ENCODE measurements around the gene FIGN.

FIGN gene, protein sequence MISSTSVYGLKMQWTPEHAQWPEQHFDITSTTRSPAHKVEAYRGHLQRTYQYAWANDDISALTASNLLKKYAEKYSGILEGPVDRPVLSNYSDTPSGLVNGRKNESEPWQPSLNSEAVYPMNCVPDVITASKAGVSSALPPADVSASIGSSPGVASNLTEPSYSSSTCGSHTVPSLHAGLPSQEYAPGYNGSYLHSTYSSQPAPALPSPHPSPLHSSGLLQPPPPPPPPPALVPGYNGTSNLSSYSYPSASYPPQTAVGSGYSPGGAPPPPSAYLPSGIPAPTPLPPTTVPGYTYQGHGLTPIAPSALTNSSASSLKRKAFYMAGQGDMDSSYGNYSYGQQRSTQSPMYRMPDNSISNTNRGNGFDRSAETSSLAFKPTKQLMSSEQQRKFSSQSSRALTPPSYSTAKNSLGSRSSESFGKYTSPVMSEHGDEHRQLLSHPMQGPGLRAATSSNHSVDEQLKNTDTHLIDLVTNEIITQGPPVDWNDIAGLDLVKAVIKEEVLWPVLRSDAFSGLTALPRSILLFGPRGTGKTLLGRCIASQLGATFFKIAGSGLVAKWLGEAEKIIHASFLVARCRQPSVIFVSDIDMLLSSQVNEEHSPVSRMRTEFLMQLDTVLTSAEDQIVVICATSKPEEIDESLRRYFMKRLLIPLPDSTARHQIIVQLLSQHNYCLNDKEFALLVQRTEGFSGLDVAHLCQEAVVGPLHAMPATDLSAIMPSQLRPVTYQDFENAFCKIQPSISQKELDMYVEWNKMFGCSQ

DNA sequence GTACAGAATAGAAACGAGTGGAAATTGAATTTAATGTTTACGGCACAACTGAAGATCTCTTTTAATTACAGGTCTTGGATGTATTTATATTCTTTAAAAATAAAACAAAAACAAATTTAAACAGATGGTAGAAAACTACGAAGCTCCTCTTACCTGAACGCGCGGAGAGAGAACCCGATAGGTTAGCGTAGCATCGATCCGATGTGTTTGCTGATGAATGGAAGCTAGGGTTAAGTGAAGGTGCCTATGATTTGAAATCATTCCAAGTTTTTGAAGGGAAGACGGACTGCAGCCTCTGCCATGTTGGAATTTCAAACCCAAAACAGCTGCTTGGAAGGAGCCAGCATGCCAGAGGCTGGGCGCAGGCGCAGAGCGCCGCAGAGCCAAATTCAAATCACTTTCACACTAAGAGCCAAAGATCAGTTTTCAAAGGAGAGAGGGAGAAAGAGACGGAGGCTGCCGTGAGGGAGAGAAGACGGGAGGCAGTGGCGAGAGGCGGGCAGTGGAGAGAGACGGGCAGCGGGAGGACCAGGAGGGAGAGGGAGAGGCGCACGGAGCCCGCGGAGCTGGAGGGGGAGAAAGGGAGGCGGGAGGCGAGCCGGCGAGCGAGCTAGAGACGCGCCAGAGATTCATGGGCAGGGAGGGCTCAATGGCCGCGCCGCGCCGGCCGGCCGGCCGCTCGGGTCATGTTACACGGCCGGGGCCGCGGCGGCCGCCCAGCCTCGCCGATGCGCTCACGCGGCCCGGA lies at the start of gene FIGN:
TSS of gene FIGN (minus strand) at position 324 of the 748 bp plus-strand sequence. CDS start 1,081 bp downstream, outside the sequence.
- Histone ChIP-seq H3K4me3 (ENCODE audit: low read depth in 1 of 2, low read length in 2 of 2) (peak within 1 kb of the TSS; percentile 80 to 89), H3K27ac (ENCODE audit: low read length) (peak within 1 kb of the TSS; percentile 76), H3K4me1 (ENCODE audit: control insufficient read depth in 1 of 2, insufficient read depth in 2 of 2, low read length in 2 of 2) (peaks cover 0 to 9% of the 10 kb centered on the region in 2 donors), H3K36me3 (ENCODE audit: control insufficient read depth in 1 of 2, insufficient read depth in 2 of 2, low read length in 2 of 2) (no peaks in the 10 kb centered on the region), H3K27me3 (ENCODE audit: low read depth, low read length) (no peaks in the 10 kb centered on the region), H3K9me3 (ENCODE audit: control insufficient read depth in 1 of 2, low read length in 2 of 2) (no peaks in the 10 kb centered on the region)

DNA sequence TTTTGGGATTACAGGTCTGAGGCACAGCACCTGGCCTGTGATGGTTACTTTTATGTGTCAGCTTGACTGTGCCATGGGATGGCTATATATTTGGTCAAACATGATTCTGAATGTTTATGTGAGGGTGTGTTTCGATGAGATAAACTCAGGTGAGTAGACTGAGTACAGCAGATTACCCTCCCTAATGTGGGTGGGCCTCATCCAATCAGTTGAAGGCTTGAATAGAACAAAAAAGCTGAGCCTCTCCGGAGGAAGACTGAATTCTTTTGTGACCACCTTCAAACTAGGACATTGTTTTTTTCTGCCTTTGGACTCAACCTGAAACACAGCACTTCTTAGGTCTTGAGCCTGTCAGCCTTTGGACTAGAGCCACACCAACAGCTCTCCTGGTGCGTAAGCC lies 49.4 kb upstream of the FIGN start:
- Histone ChIP-seq H3K9me3 (ENCODE audit: control insufficient read depth in 1 of 2, low read length in 2 of 2) (no peaks in the 10 kb centered on the region), H3K4me1 (ENCODE audit: control insufficient read depth in 1 of 2, insufficient read depth in 2 of 2, low read length in 2 of 2) (no peaks in the 10 kb centered on the region), H3K36me3 (ENCODE audit: control insufficient read depth in 1 of 2, insufficient read depth in 2 of 2, low read length in 2 of 2) (no peaks in the 10 kb centered on the region), H3K4me3 (ENCODE audit: low read depth in 1 of 2, low read length in 2 of 2) (no peak overlapping the region), H3K27me3 (ENCODE audit: low read depth, low read length) (no peaks in the 10 kb centered on the region), H3K27ac (ENCODE audit: low read length) (no peak overlapping the region)

DNA sequence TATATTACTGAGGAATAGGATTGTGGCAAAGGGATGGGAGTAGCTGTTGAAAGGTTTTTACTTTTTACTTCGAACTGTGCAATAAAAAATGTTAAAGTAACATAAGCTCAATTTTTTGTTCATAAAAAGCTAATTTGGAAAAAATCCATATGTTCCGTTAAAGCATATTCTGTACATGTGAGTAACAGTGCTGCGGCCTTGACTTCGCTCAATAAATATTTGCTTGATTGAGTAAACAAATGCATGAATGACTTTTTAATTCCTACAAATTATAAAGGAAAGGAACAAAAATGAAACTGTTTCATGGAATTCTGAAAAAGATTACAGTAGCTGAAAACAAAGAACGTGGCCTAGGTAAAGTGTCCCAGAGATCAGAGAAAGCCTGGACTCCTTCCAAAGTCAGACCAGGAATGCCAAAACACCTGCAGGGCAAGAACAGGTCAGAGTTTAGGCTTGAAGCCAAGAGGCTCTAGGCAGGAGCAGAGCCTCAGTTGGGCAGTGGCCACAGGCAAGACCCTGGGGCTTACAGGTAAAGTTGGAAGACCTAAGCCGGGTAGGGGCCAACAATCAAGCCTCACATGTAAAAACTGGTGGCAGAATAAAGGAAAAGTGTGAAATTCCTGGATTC lies 44.3 kb upstream of the FIGN start:
- H3K9me3 ChIP-seq (ENCODE audit: control insufficient read depth in 1 of 2, low read length in 2 of 2): no peaks in the 10 kb centered on the region
- no peaks in the 10 kb centered on the region for H3K36me3 ChIP-seq (ENCODE audit: control insufficient read depth in 1 of 2, insufficient read depth in 2 of 2, low read length in 2 of 2)
- no peaks in the 10 kb centered on the region for H3K4me1 ChIP-seq (ENCODE audit: control insufficient read depth in 1 of 2, insufficient read depth in 2 of 2, low read length in 2 of 2)
- no peak overlapping the region for H3K4me3 ChIP-seq (ENCODE audit: low read depth in 1 of 2, low read length in 2 of 2)
- H3K27me3 ChIP-seq (ENCODE audit: low read depth, low read length): no peaks in the 10 kb centered on the region
- H3K27ac ChIP-seq (ENCODE audit: low read length): no peak overlapping the region

DNA sequence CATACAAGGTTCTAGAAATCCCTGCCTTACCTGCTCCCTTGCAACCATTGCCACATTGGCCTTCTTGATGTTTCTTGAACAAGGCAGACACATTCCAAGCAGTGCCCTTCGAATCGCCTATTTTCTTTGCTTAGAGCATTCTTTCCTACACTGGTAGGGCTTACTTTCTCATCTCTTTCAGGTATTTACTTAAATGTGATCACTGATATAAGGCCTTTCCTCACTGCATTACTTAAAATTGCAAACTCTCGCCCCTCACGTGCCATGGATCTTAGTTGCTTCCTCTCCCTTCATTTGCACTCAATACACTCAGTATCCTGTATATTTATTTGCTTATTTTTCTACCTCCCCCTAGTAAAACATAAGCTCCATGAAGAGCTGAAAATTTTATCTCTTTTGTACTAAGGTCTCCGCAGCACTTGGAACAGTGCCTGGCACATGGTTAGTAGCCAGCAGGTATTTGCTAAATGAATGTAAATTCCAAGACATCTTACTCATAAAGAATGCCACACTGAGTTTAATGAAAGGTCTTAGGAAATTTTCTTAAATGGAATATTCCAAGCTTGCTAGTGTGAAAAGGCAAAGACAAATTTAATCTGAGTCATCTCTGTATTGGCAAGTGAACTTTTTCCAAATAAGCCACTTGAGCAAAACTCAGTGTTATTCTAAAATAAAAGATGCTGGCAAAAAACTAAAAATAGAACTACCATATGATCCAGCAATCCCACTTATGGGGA lies 42.4 kb upstream of the FIGN start:
- H3K36me3 ChIP-seq (ENCODE audit: control insufficient read depth in 1 of 2, insufficient read depth in 2 of 2, low read length in 2 of 2): no peaks in the 10 kb centered on the region
- H3K9me3 ChIP-seq (ENCODE audit: control insufficient read depth in 1 of 2, low read length in 2 of 2): no peaks in the 10 kb centered on the region
- no peaks in the 10 kb centered on the region for H3K4me1 ChIP-seq (ENCODE audit: control insufficient read depth in 1 of 2, insufficient read depth in 2 of 2, low read length in 2 of 2)
- H3K4me3 ChIP-seq (ENCODE audit: low read depth in 1 of 2, low read length in 2 of 2): no peak overlapping the region
- H3K27ac ChIP-seq (ENCODE audit: low read length): no peak overlapping the region
- H3K27me3 ChIP-seq (ENCODE audit: low read depth, low read length): no peaks in the 10 kb centered on the region

DNA sequence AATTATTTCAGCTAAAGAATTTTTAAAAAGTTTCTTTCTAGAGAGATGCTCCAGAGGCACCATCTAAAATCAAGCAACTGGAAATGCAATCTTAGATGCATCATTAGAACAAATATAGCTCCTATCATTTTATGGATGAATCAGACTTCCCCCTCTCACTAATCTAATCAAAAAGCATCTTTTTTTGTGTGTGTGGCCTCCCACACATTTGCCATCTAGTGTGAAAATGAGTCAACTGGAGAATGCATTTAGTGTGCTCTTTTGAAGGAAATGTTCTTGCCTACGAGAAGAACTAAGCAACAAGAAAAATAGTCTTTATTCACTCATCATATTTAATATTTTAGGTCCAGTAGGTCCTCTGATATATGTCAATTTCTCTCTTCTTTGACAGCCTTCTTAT lies 39.5 kb upstream of the FIGN start:
- Histone ChIP-seq H3K36me3 (ENCODE audit: control insufficient read depth in 1 of 2, insufficient read depth in 2 of 2, low read length in 2 of 2) (no peaks in the 10 kb centered on the region), H3K27me3 (ENCODE audit: low read depth, low read length) (no peaks in the 10 kb centered on the region), H3K9me3 (ENCODE audit: control insufficient read depth in 1 of 2, low read length in 2 of 2) (no peaks in the 10 kb centered on the region), H3K4me1 (ENCODE audit: control insufficient read depth in 1 of 2, insufficient read depth in 2 of 2, low read length in 2 of 2) (no peaks in the 10 kb centered on the region), H3K4me3 (ENCODE audit: low read depth in 1 of 2, low read length in 2 of 2) (no peak overlapping the region), H3K27ac (ENCODE audit: low read length) (no peak overlapping the region)

DNA sequence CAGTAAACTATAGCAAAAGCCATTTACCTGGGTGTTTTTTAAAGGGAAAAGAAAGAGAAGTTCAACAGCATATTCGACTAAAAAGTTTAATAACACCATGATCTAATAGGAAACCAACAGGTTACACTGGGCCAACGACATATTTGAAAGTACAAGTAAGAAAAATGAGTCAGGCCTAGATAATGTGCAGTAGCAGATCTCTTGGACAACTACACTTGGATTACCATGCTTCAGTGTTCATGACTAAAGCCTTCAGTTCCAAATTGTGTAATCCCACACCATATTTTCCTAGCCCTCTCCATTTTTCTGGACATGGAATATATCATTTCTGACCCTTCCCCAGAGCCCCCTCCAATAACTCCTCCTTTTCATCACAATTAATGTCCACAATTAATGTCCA lies 39.1 kb upstream of the FIGN start:
- Histone ChIP-seq H3K9me3 (ENCODE audit: control insufficient read depth in 1 of 2, low read length in 2 of 2) (no peaks in the 10 kb centered on the region), H3K27me3 (ENCODE audit: low read depth, low read length) (no peaks in the 10 kb centered on the region), H3K36me3 (ENCODE audit: control insufficient read depth in 1 of 2, insufficient read depth in 2 of 2, low read length in 2 of 2) (no peaks in the 10 kb centered on the region), H3K27ac (ENCODE audit: low read length) (no peak overlapping the region), H3K4me3 (ENCODE audit: low read depth in 1 of 2, low read length in 2 of 2) (no peak overlapping the region), H3K4me1 (ENCODE audit: control insufficient read depth in 1 of 2, insufficient read depth in 2 of 2, low read length in 2 of 2) (no peaks in the 10 kb centered on the region)

DNA sequence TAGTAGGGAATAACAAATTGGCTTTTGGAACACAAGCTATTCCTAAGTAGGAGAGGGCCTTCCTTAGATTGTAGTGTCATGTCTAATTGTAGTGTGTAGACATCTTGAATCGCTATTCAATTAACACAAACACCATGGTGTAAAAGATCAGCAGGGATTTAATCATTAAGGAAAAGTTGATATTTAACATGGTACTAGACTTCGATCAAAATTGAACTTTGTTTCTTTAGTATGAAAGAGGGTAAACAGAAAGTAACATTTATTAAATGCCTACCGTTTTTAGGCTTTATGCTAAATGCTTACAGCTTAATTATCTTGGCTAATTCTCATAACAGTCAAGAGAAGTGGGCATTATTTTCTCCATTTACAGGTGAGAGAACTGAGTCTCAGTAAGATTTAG lies 37.5 kb upstream of the FIGN start:
- Histone ChIP-seq H3K36me3 (ENCODE audit: control insufficient read depth in 1 of 2, insufficient read depth in 2 of 2, low read length in 2 of 2) (no peaks in the 10 kb centered on the region), H3K9me3 (ENCODE audit: control insufficient read depth in 1 of 2, low read length in 2 of 2) (no peaks in the 10 kb centered on the region), H3K4me3 (ENCODE audit: low read depth in 1 of 2, low read length in 2 of 2) (no peak overlapping the region), H3K27ac (ENCODE audit: low read length) (no peak overlapping the region), H3K4me1 (ENCODE audit: control insufficient read depth in 1 of 2, insufficient read depth in 2 of 2, low read length in 2 of 2) (no peaks in the 10 kb centered on the region), H3K27me3 (ENCODE audit: low read depth, low read length) (no peaks in the 10 kb centered on the region)

DNA sequence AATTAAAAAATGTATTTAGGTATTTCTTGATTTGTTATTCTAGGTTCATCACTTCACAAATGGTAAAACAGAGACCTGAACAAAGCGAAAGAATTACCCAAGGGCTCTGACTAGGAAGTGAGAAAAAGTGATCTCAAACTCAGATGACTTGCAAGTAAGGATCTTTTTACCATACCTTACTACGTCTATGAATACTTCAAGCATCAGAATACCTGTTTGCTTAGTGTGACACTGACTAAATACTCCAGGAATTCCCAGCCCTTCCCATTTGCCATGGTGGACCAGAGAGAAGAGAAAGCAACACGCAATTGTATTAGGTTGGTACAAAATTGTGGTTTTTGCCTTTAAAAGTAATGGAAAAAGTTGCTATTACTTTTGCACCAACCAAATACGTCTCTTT lies 35.8 kb upstream of the FIGN start:
- H3K9me3 ChIP-seq (ENCODE audit: control insufficient read depth in 1 of 2, low read length in 2 of 2): no peaks in the 10 kb centered on the region
- H3K27ac ChIP-seq (ENCODE audit: low read length): no peak overlapping the region
- H3K4me3 ChIP-seq (ENCODE audit: low read depth in 1 of 2, low read length in 2 of 2): no peak overlapping the region
- H3K27me3 ChIP-seq (ENCODE audit: low read depth, low read length): no peaks in the 10 kb centered on the region
- H3K4me1 ChIP-seq (ENCODE audit: control insufficient read depth in 1 of 2, insufficient read depth in 2 of 2, low read length in 2 of 2): no peaks in the 10 kb centered on the region
- no peaks in the 10 kb centered on the region for H3K36me3 ChIP-seq (ENCODE audit: control insufficient read depth in 1 of 2, insufficient read depth in 2 of 2, low read length in 2 of 2)

DNA sequence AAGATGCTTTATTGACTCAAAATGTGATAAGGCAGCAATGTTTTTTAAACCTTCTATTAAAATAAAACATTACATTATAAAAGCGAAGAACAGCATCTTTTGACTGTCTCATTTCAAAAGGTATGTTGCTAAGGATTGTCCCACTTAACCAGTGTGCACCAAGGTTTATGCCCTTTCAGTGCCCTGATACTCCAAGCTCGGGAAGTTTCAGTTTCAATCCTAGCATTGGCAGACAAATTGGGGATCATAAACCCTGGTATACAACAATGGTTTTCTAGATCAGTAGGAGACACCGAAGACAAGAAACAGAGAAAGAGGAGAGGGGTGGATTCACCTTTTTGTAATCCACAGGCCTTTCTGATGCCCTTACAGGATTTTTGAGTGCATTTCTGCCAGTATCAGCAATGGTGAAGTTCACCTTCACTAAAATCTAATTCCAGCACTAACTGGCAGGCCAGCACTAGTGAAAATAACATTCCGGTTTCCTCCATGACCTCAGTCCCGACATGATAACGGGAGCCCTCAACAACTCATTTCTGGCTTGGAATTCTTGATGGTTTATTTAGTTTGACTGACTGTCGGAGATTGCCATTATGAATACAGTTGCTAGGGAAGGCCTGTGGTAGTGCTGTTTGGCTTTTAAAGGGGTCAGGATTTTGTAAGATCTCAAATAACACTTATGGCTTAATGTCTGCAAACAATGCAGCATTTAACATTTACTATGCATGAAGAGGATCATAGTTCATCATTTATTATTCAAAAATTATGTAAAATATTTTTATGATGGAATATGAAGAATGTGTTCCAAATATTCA lies 33.3 kb upstream of the FIGN start:
- Histone ChIP-seq H3K27ac (ENCODE audit: low read length) (no peak overlapping the region), H3K36me3 (ENCODE audit: control insufficient read depth in 1 of 2, insufficient read depth in 2 of 2, low read length in 2 of 2) (no peaks in the 10 kb centered on the region), H3K4me3 (ENCODE audit: low read depth in 1 of 2, low read length in 2 of 2) (no peak overlapping the region), H3K9me3 (ENCODE audit: control insufficient read depth in 1 of 2, low read length in 2 of 2) (no peaks in the 10 kb centered on the region), H3K4me1 (ENCODE audit: control insufficient read depth in 1 of 2, insufficient read depth in 2 of 2, low read length in 2 of 2) (no peaks in the 10 kb centered on the region), H3K27me3 (ENCODE audit: low read depth, low read length) (no peaks in the 10 kb centered on the region)

DNA sequence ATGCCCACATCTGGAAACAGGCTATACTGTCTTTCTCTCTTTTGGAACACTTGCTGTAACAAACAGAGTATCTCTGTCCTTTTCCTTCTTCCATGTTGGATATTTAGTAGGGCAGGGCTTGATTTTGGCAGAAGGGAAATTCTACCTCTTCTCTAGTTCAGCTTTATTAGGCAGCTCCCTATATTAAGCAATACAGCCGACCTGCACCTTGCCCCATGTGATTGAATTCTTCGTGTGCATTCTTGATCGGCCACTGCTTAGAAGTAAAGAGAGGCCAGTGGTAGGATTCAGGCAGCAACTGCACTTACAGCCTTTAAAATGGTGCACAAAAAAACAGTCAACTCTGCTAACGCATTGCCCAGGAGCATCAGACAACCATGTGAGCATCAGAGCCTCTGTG lies 31.3 kb upstream of the FIGN start:
- Histone ChIP-seq H3K27me3 (ENCODE audit: low read depth, low read length) (no peaks in the 10 kb centered on the region), H3K36me3 (ENCODE audit: control insufficient read depth in 1 of 2, insufficient read depth in 2 of 2, low read length in 2 of 2) (no peaks in the 10 kb centered on the region), H3K27ac (ENCODE audit: low read length) (no peak overlapping the region), H3K9me3 (ENCODE audit: control insufficient read depth in 1 of 2, low read length in 2 of 2) (no peaks in the 10 kb centered on the region), H3K4me3 (ENCODE audit: low read depth in 1 of 2, low read length in 2 of 2) (no peak overlapping the region), H3K4me1 (ENCODE audit: control insufficient read depth in 1 of 2, insufficient read depth in 2 of 2, low read length in 2 of 2) (no peaks in the 10 kb centered on the region)

Measured in muscle layer of duodenum (tissue), 2 donors.